Fibroblast of lung (primary cell): Measurements from ENCODE around the gene STK32C. TPM values are rescaled to one million over a fixed set of nuclear protein-coding genes. Genes with fewer than 3 reads are reported as not detected.
"Not testable (repeated sequence)": the region's sequence is repeated elsewhere in the genome, so short reads cannot be mapped to it uniquely, and the experiment has no call there.

Experiments used
- DNase-seq, 2 donors: peaks; one replicate each; pipeline versions ENCODE4 v3.0.0 to v3.0.0-alpha.2; 2010; ENCODE audit warnings: low read depth in 2 of 2
- H2AFZ ChIP-seq: 2 replicates; pipeline ENCODE4 v1.5.1; 2012; ENCODE audit warnings: low read length, control low read depth, inconsistent platforms
- H3K27ac ChIP-seq: 2 replicates; pipeline ENCODE4 v1.5.1; 2011; ENCODE audit warnings: low read length, control low read depth; ENCODE audit not compliant: insufficient read depth
- H3K27me3 ChIP-seq: 2 replicates; pipeline ENCODE4 v1.5.1; 2011; ENCODE audit warnings: mild to moderate bottlenecking, low read length; ENCODE audit not compliant: control insufficient read depth, insufficient read depth
- H3K36me3 ChIP-seq: 2 replicates; pipeline ENCODE4 v1.5.1; 2011; ENCODE audit warnings: low read length; ENCODE audit not compliant: control insufficient read depth, insufficient read depth
- H3K4me1 ChIP-seq: 2 replicates; pipeline ENCODE4 v1.5.1; 2011; ENCODE audit warnings: low read length; ENCODE audit not compliant: control insufficient read depth, insufficient read depth; ENCODE audit errors: extremely low read depth
- H3K4me2 ChIP-seq: 2 replicates; pipeline ENCODE4 v1.5.1; 2011; ENCODE audit warnings: low read length, control low read depth; ENCODE audit not compliant: insufficient read depth; ENCODE audit errors: extremely low read depth
- H3K4me3 ChIP-seq, 4 experiments: fragments of 200-600 bp in 1 of 4; sonication (generic) in 1 of 4; replicated peaks in 1 of 4; 2 replicates each; pipeline ENCODE4 v1.5.1; 2011 to 2016; ENCODE audit warnings: low read length in 4 of 4, low read depth in 3 of 4, mild to moderate bottlenecking in 3 of 4, control low read depth in 2 of 4, inconsistent platforms in 1 of 4, mixed read lengths in 1 of 4; ENCODE audit not compliant: insufficient read depth in 1 of 4; ENCODE audit errors: control extremely low read depth in 1 of 4
- H3K79me2 ChIP-seq: 2 replicates; pipeline ENCODE4 v1.5.1; 2012; ENCODE audit warnings: mild to moderate bottlenecking, low read length, inconsistent platforms; ENCODE audit not compliant: control insufficient read depth, insufficient read depth
- H3K9ac ChIP-seq: 2 replicates; pipeline ENCODE4 v1.5.1; 2011; ENCODE audit warnings: mild to moderate bottlenecking, low read length, control low read depth; ENCODE audit not compliant: insufficient read depth
- H3K9me3 ChIP-seq: 2 replicates; pipeline ENCODE4 v1.5.1; 2012; ENCODE audit warnings: low read depth, low read length; ENCODE audit not compliant: control insufficient read depth, insufficient read depth
- H4K20me1 ChIP-seq: 2 replicates; pipeline ENCODE4 v1.5.1; 2011; ENCODE audit warnings: low read length; ENCODE audit not compliant: control insufficient read depth, insufficient read depth; ENCODE audit errors: extremely low read depth
- CTCF ChIP-seq, 2 donors: IDR thresholded peaks in 1 of 2; conservative IDR thresholded peaks in 1 of 2; 1 replicate in 1 of 2; 2 replicates in 1 of 2; pipeline ENCODE4 v1.5.1; 2011 to 2012; ENCODE audit warnings: low read length in 2 of 2, control low read depth in 1 of 2, inconsistent platforms in 1 of 2, low read depth in 1 of 2, mild to moderate bottlenecking in 1 of 2
- EZH2 ChIP-seq: IDR thresholded peaks from 2 replicates; pipeline ENCODE4 v1.5.1; 2012; ENCODE audit warnings: low read length, control low read depth, mild to moderate bottlenecking; ENCODE audit errors: missing control alignments
- polyA plus RNA-seq, 2 donors: library from polyadenylated mRNA; depleted of rRNA in 1 of 2; stranded (reverse) in 1 of 2; unstranded in 1 of 2; fragments of >200 nt; gene quantifications; 2 replicates each; pipeline ENCODE4 v1.2.1, GENCODE V29; 2011 to 2012; ENCODE audit warnings: missing spikeins in 1 of 2
- total RNA-seq: library from RNA; depleted of rRNA; stranded (reverse); fragments of >200 nt; gene quantifications from 2 replicates; pipeline ENCODE4 v1.2.1, GENCODE V29; 2014

The STK32C gene
- total and polyA plus RNA-seq, 2 donors (not counting 1 experiment from before 2014, with no cell fraction given) = 4.4 to 21.5 TPM

DNA sequence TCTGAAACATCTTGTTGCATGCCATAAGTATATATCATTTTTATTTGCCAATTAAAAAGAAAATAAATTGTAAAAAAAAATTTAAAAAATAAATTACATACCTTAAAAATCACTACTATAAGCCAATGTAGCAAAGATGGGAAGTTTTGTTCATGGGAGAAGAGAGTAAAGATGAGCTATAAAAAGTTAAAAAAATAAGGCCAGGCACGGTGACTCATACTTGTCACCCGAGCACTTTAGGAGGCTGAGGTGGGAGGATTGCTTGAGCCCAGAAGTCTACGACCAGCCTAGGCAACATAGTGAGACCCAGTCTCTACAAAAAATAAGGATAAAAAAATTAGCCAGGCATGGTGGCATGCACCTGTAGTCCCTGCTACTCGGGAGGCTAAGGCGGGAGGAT is 8.4 kb upstream of the STK32C start:
- Histone ChIP-seq H4K20me1 (no peaks in the 10 kb centered on the region), H3K27me3 (no peaks in the 10 kb centered on the region), H3K4me3 (no peak overlapping the region), H3K36me3 (no peaks in the 10 kb centered on the region), H2AFZ (no peak overlapping the region), H3K9me3 (no peaks in the 10 kb centered on the region), H3K4me2 (no peak overlapping the region), H3K9ac (no peak overlapping the region), H3K79me2 (no peaks in the 10 kb centered on the region), H3K27ac (no peak overlapping the region), H3K4me1 (peaks cover 14% of the 10 kb centered on the region)
- no peak for DNase-seq
- TF ChIP-seq EZH2 = no peak
- no peak for TF ChIP-seq CTCF (conservative IDR thresholded peaks at IDR 0.05 in 1 of 2, IDR thresholded peaks at IDR 0.05 in 1 of 2; ENCODE audit: low read depth in 1 of 2, low read length in 2 of 2)

GRCh38 chr10:132314881-132315280 is 7.1 kb upstream of the STK32C start:
- H3K36me3 ChIP-seq, H3K27me3 ChIP-seq, H3K4me3 ChIP-seq, DNase-seq, H4K20me1 ChIP-seq, H3K79me2 ChIP-seq, H3K9ac ChIP-seq, H3K9me3 ChIP-seq, H2AFZ ChIP-seq, H3K27ac ChIP-seq, H3K4me2 ChIP-seq, H3K4me1 ChIP-seq: not testable (repeated sequence)

GRCh38 chr10:132314336-132314735 is 6.6 kb upstream of the STK32C start:
- H3K4me2 ChIP-seq = no peak overlapping the region
- H3K9me3 ChIP-seq = no peaks in the 10 kb centered on the region
- no peak overlapping the region for H3K4me3 ChIP-seq
- no peak for DNase-seq
- H2AFZ ChIP-seq = no peak overlapping the region
- no peaks in the 10 kb centered on the region for H3K27me3 ChIP-seq
- no peak for TF ChIP-seq EZH2
- TF ChIP-seq CTCF (conservative IDR thresholded peaks at IDR 0.05 in 1 of 2, IDR thresholded peaks at IDR 0.05 in 1 of 2; ENCODE audit: low read depth in 1 of 2, low read length in 2 of 2) = no peak
- no peaks in the 10 kb centered on the region for H3K36me3 ChIP-seq
- H4K20me1 ChIP-seq = no peaks in the 10 kb centered on the region
- no peak overlapping the region for H3K9ac ChIP-seq
- no peak overlapping the region for H3K27ac ChIP-seq
- H3K4me1 ChIP-seq = peaks cover under 1% of the 10 kb centered on the region
- no peaks in the 10 kb centered on the region for H3K79me2 ChIP-seq

- Histone ChIP-seq H3K9me3 (no peaks in the 10 kb centered on the region), H3K4me3 (no peak overlapping the region), H3K27me3 (no peaks in the 10 kb centered on the region), H3K36me3 (no peaks in the 10 kb centered on the region), H3K4me1 (no peaks in the 10 kb centered on the region), H3K9ac (no peak overlapping the region), H3K4me2 (no peak overlapping the region), H3K79me2 (no peaks in the 10 kb centered on the region), H4K20me1 (no peaks in the 10 kb centered on the region), H3K27ac (no peak overlapping the region), H2AFZ (no peak overlapping the region)
- no peak for TF ChIP-seq EZH2
- TF ChIP-seq CTCF (conservative IDR thresholded peaks at IDR 0.05 in 1 of 2, IDR thresholded peaks at IDR 0.05 in 1 of 2; ENCODE audit: low read depth in 1 of 2, low read length in 2 of 2) = no peak
- DNase-seq = no peak
Observed at GRCh38 chr10:132313865-132314264, 6.1 kb upstream of the STK32C start.
